LNCAP (cell line): ENCODE results near the gene MAP2K5.
A peak's percentile ranks its signal among the peaks of the same experiment; 100 is the strongest.

Experiments used
- CTCF ChIP-seq: fragments of 450-650 bp; IDR thresholded peaks from 2 replicates; pipeline ENCODE4 v1.5.1; 2017; ENCODE audit warnings: mild to moderate bottlenecking

Gene MAP2K5

GRCh38 chr15:67542420-67543347, at the start of gene MAP2K5:
MAP2K5 (plus strand) TSS chr15:67542703; CDS start chr15:67543336, 633 bp downstream.
- no peak for TF ChIP-seq CTCF

- TF ChIP-seq CTCF, result no peak
These were observed 46.9 kb upstream of the MAP2K5 start for GRCh38 chr15:67495585-67495984.

GRCh38 chr15:67501177-67501835, 41.2 kb upstream of the MAP2K5 start:
- peak; percentile 51 for TF ChIP-seq CTCF

- no peak for TF ChIP-seq CTCF
These were observed 40.6 kb upstream of the MAP2K5 start for GRCh38 chr15:67501836-67502461.

GRCh38 chr15:67504056-67504455, 38.4 kb upstream of the MAP2K5 start:
- TF ChIP-seq CTCF, result no peak

- TF ChIP-seq CTCF, result no peak
These were observed 37.7 kb upstream of the MAP2K5 start for GRCh38 chr15:67504796-67505195.

GRCh38 chr15:67505675-67506572, 36.6 kb upstream of the MAP2K5 start:
- no peak for TF ChIP-seq CTCF
